C4-2B (cell line): ENCODE measurements around the gene UFD1.

Experiments used
- CTCF ChIP-seq: fragments of 450-650 bp; conservative IDR thresholded peaks from 2 replicates; pipeline ENCODE4 v1.5.1; 2017; ENCODE audit warnings: mild to moderate bottlenecking
- ZFX ChIP-seq: fragments of 450-650 bp; IDR thresholded peaks from 2 replicates; pipeline ENCODE4 v1.6.1; 2017

DNA sequence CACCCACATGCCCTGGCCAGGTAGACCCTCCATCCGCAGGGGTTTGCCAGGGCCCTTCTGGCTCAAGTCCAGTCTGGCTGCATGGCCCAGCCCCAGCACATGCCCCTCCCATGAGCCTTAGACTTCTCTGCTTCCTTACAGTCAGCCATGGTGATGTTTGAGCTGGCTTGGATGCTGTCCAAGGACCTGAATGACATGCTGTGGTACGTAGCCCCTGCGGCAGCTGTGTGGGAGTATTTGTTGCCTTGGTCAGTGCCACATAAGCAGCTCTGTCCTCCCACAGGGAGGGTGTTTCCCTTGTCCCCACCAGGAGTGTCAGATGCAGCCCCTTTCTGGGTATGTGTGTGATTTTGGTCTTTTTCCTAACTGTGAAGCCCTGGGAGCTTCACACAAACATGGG is 18.3 kb upstream of the UFD1 start:
- TF ChIP-seq CTCF (no peak), ZFX (no peak)
